GM21390 (cell line): ENCODE results near the gene DENND4B.
"Not testable (repeated sequence)": the region's sequence is repeated elsewhere in the genome, so short reads cannot be mapped to it uniquely, and the experiment has no call there.

Source experiments
- ATAC-seq: cut with Tn5 transposase; IDR thresholded peaks from one replicate; pipeline ENCODE4 v1.9.1; 2021; ENCODE audit not compliant: unreplicated experiment

Gene DENND4B

GRCh38 chr1:153928791-153929341, 17.7 kb downstream of the DENND4B start:
- ATAC-seq = no peak

- no peak for ATAC-seq
Measured at GRCh38 chr1:153928245-153928644, 18.3 kb downstream of the DENND4B start.

GRCh38 chr1:153926405-153926804, 20.1 kb downstream of the DENND4B start:
- no peak for ATAC-seq

GRCh38 chr1:153922972-153923925, 23.3 kb downstream of the DENND4B start, which contains the start of gene GATAD2B:
TSS of gene GATAD2B (minus strand) at chr1:153922972. CDS start at chr1:153828347, 94,625 bp downstream.
- ATAC-seq = peak; percentile 85

GRCh38 chr1:153922076-153922971, 24.2 kb downstream of the DENND4B start:
- ATAC-seq = peak; percentile 31

- ATAC-seq = no peak
Measured at GRCh38 chr1:153921803-153922075, 24.8 kb downstream of the DENND4B start.

- no peak for ATAC-seq
Measured at GRCh38 chr1:153921080-153921802, 25.3 kb downstream of the DENND4B start.

- ATAC-seq = no peak
Measured at GRCh38 chr1:153919876-153920852, 26.4 kb downstream of the DENND4B start.

GRCh38 chr1:153916297-153916696, 30.2 kb downstream of the DENND4B start:
- no peak for ATAC-seq

- ATAC-seq = no peak
Measured at GRCh38 chr1:153912349-153912748, 34.2 kb downstream of the DENND4B start.

GRCh38 chr1:153910560-153910959, 36.0 kb downstream of the DENND4B start:
- not testable (repeated sequence) for ATAC-seq

GRCh38 chr1:153908071-153908470, 38.4 kb downstream of the DENND4B start:
- ATAC-seq = no peak

- no peak for ATAC-seq
Measured at GRCh38 chr1:153907134-153907533, 39.4 kb downstream of the DENND4B start.

GRCh38 chr1:153906396-153906795, 40.1 kb downstream of the DENND4B start:
- ATAC-seq = no peak

GRCh38 chr1:153905908-153906307, 40.6 kb downstream of the DENND4B start:
- ATAC-seq = not testable (repeated sequence)

GRCh38 chr1:153903841-153904455, 42.6 kb downstream of the DENND4B start:
- ATAC-seq = no peak

- no peak for ATAC-seq
Measured at GRCh38 chr1:153899509-153899908, 47.0 kb downstream of the DENND4B start.

GRCh38 chr1:153895866-153896265, 50.7 kb downstream of the DENND4B start:
- ATAC-seq = not testable (repeated sequence)

- not testable (repeated sequence) for ATAC-seq
Measured at GRCh38 chr1:153891042-153891441, 55.5 kb downstream of the DENND4B start.
